Neural cell (in vitro differentiated cells): Measurements from ENCODE around the gene PRCP. TPM values are rescaled to one million over a fixed set of nuclear protein-coding genes. Genes with fewer than 3 reads are reported as not detected.

Experiments
- H2AFZ ChIP-seq: fragments of 200-600, 300-800 bp; sonication (generic), shearing (Covaris generic); 2 replicates; pipeline ENCODE4 v1.6.0; 2014; ENCODE audit warnings: low read depth, mild to moderate bottlenecking, antibody characterized with exemption, low read length, moderate library complexity
- H3F3A ChIP-seq: fragments of 200-600 bp; shearing (Covaris generic); 2 replicates; pipeline ENCODE4 v1.6.1; 2016; ENCODE audit warnings: mild to moderate bottlenecking, moderate library complexity, mixed read lengths, antibody characterized with exemption, low read length; ENCODE audit not compliant: insufficient read depth, poor library complexity, severe bottlenecking
- H3K27ac ChIP-seq: fragments of 200-600, 300-800 bp; sonication (generic), shearing (Covaris generic); 2 replicates; pipeline ENCODE4 v1.5.1; 2014; ENCODE audit warnings: mild to moderate bottlenecking, low read length, moderate library complexity
- H3K27me3 ChIP-seq: fragments of 300-800, 200-600 bp; sonication (generic), shearing (Covaris generic); 2 replicates; pipeline ENCODE4 v1.6.0; 2014; ENCODE audit warnings: mild to moderate bottlenecking, low read depth, low read length, moderate library complexity; ENCODE audit not compliant: insufficient read depth
- H3K36me3 ChIP-seq: fragments of 300-800, 200-600 bp; sonication (generic), shearing (Covaris generic); 2 replicates; pipeline ENCODE4 v1.5.1; 2014; ENCODE audit warnings: mild to moderate bottlenecking, antibody characterized with exemption, low read length, moderate library complexity; ENCODE audit not compliant: insufficient read depth
- H3K4me2 ChIP-seq: fragments of 300-800, 200-600 bp; sonication (generic), shearing (Covaris generic); 2 replicates; pipeline ENCODE4 v1.6.0; 2014; ENCODE audit warnings: mild to moderate bottlenecking, low read length
- H3K4me3 ChIP-seq: fragments of 300-800, 200-600 bp; sonication (generic), shearing (Covaris generic); 2 replicates; pipeline ENCODE4 v1.5.1; 2014; ENCODE audit warnings: mild to moderate bottlenecking, low read length, moderate library complexity
- H3K79me2 ChIP-seq: fragments of 200-600 bp; shearing (Covaris generic); replicated peaks from 2 replicates; pipeline ENCODE4 v1.6.0; 2014; ENCODE audit warnings: mild to moderate bottlenecking, low read length, moderate library complexity; ENCODE audit not compliant: insufficient read depth
- H3K9ac ChIP-seq: fragments of 300-800, 200-600 bp; sonication (generic), shearing (Covaris generic); 2 replicates; pipeline ENCODE4 v1.6.1; 2016; ENCODE audit warnings: mild to moderate bottlenecking, low read length, mixed read lengths
- H3K9me2 ChIP-seq: fragments of 200-600 bp; shearing (Covaris generic); 2 replicates; pipeline ENCODE4 v1.6.1; 2016; ENCODE audit warnings: mild to moderate bottlenecking, low read length, mixed read lengths; ENCODE audit not compliant: insufficient read depth
- H3K9me3 ChIP-seq: fragments of 200-600, 300-800 bp; sonication (generic), shearing (Covaris generic); 2 replicates; pipeline ENCODE4 v1.6.1; 2016; ENCODE audit warnings: mild to moderate bottlenecking, mixed run types, low read length, moderate library complexity, mixed read lengths
- H4K20me1 ChIP-seq: fragments of 200-600 bp; shearing (Covaris generic); 2 replicates; pipeline ENCODE4 v1.6.1; 2016; ENCODE audit warnings: mild to moderate bottlenecking, mixed run types; ENCODE audit not compliant: insufficient read depth
- CTCF ChIP-seq: fragments of 450-650 bp; IDR thresholded peaks from 2 replicates; pipeline ENCODE4 v1.5.1; 2014; ENCODE audit warnings: antibody characterized with exemption, mild to moderate bottlenecking, moderate library complexity; ENCODE audit not compliant: poor library complexity, severe bottlenecking
- EP300 ChIP-seq: fragments of 450-650 bp; conservative IDR thresholded peaks from 2 replicates; pipeline ENCODE4 v1.6.1; 2014; ENCODE audit warnings: antibody characterized with exemption, mild to moderate bottlenecking, moderate library complexity; ENCODE audit not compliant: poor library complexity, severe bottlenecking
- EZH2 ChIP-seq: fragments of 200-600, 300-800 bp; shearing (Covaris generic), sonication (generic); IDR thresholded peaks from 2 replicates; pipeline ENCODE4 v1.6.1; 2014; ENCODE audit warnings: antibody characterized with exemption, low read length, borderline replicate concordance, mild to moderate bottlenecking; ENCODE audit not compliant: insufficient read depth, poor library complexity, severe bottlenecking
- MXI1 ChIP-seq: fragments of 450-650 bp; conservative IDR thresholded peaks from 2 replicates; pipeline ENCODE4 v1.6.1; 2014; ENCODE audit warnings: antibody characterized with exemption, mild to moderate bottlenecking; ENCODE audit not compliant: poor library complexity, severe bottlenecking
- POLR2AphosphoS5 ChIP-seq: IDR thresholded peaks from 2 replicates; pipeline ENCODE4 v1.6.1; 2012
- RAD21 ChIP-seq: fragments of 450-650 bp; conservative IDR thresholded peaks from 2 replicates; pipeline ENCODE4 v1.6.1; 2014; ENCODE audit warnings: antibody characterized with exemption, mild to moderate bottlenecking, moderate library complexity
- SMC3 ChIP-seq: fragments of 450-650 bp; conservative IDR thresholded peaks from 2 replicates; pipeline ENCODE4 v1.6.1; 2014; ENCODE audit warnings: antibody characterized with exemption, mild to moderate bottlenecking, moderate library complexity; ENCODE audit not compliant: poor library complexity
- TAF1 ChIP-seq: IDR thresholded peaks from 2 replicates; pipeline ENCODE4 v1.6.1; 2012; ENCODE audit warnings: low read depth
- polyA plus RNA-seq: library from polyadenylated mRNA; depleted of rRNA; stranded (reverse); fragments of >200 nt; gene quantifications from 2 replicates; pipeline ENCODE4 v1.2.3, GENCODE V29; 2014
- TF ChIP-seq, protein P1 (sequence below): IDR thresholded peaks from 2 replicates; pipeline ENCODE4 v1.6.1; 2012; ENCODE audit warnings: borderline replicate concordance

The PRCP gene
- polyA plus RNA-seq, 1 donor from 2014 or later = 6.1 TPM

GRCh38 chr11:82883853-82884252 lies 16.4 kb downstream of the PRCP start:
- no peak overlapping the region for H3K4me2 ChIP-seq
- no peak overlapping the region for H2AFZ ChIP-seq
- H3K79me2 ChIP-seq = no peaks in the 10 kb centered on the region
- no peaks in the 10 kb centered on the region for H3K36me3 ChIP-seq
- no peaks in the 10 kb centered on the region for H3K27me3 ChIP-seq
- TF ChIP-seq EZH2 (no peak), TAF1 (no peak)
- H3K9me3 ChIP-seq = no peaks in the 10 kb centered on the region
- H3K27ac ChIP-seq = no peak overlapping the region
- H3K4me3 ChIP-seq = no peak overlapping the region
- no peaks in the 10 kb centered on the region for H4K20me1 ChIP-seq
- H3K9ac ChIP-seq = no peak overlapping the region
- H3K9me2 ChIP-seq = no peaks in the 10 kb centered on the region
- H3F3A ChIP-seq = no peaks in the 10 kb centered on the region

DNA sequence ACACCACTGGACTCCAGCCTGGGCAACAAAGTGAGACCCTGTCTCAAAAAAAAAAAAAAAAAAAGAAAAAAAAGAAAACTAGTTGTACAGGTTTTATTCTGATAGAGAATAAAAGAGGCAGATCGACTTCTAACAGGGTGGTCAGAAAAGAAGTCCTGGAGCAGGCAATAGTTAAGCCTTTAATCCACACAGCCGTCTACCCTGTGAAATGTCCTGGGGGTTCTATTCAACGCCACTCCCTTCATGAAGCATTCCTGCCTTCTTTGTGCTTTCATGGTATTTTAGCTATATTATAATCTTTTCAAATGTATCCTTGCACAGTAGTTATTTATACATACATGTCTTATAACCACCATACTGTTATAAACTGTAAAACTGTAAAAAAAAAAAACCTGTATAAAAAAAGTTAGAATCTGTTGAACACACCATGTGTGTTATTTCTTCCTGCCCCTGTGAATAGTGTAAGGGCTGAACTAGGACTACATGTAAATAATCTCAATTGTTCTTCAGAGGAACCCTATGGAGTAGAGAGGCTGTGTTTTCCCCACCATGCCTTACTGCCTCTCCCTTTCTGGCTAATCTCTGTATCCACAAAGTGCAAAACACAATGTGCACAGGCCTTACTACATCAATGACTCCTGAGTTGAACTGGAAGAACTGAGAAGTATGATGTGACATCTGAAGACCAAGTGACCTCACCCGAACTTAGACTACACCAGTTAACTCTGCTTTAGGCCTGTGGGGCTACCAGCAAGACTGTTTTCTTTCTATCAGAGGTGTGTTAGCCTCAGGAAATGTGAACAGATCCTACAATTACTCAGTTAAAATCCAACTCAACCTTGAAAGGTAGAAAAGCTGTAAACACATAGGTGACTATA lies 25.3 kb downstream of the PRCP start:
- no peak overlapping the region for H2AFZ ChIP-seq
- no peaks in the 10 kb centered on the region for H3K27me3 ChIP-seq
- H4K20me1 ChIP-seq = no peaks in the 10 kb centered on the region
- H3F3A ChIP-seq = no peaks in the 10 kb centered on the region
- no peak overlapping the region for H3K4me2 ChIP-seq
- no peak overlapping the region for H3K4me3 ChIP-seq
- H3K9me3 ChIP-seq = no peaks in the 10 kb centered on the region
- no peaks in the 10 kb centered on the region for H3K79me2 ChIP-seq
- TF ChIP-seq RAD21 (no peak), EP300 (no peak), POLR2AphosphoS5 (no peak), SMC3 (no peak), EZH2 (no peak), TAF1 (no peak), CTCF (no peak), MXI1 (no peak)
- TF ChIP-seq, protein P1, sequence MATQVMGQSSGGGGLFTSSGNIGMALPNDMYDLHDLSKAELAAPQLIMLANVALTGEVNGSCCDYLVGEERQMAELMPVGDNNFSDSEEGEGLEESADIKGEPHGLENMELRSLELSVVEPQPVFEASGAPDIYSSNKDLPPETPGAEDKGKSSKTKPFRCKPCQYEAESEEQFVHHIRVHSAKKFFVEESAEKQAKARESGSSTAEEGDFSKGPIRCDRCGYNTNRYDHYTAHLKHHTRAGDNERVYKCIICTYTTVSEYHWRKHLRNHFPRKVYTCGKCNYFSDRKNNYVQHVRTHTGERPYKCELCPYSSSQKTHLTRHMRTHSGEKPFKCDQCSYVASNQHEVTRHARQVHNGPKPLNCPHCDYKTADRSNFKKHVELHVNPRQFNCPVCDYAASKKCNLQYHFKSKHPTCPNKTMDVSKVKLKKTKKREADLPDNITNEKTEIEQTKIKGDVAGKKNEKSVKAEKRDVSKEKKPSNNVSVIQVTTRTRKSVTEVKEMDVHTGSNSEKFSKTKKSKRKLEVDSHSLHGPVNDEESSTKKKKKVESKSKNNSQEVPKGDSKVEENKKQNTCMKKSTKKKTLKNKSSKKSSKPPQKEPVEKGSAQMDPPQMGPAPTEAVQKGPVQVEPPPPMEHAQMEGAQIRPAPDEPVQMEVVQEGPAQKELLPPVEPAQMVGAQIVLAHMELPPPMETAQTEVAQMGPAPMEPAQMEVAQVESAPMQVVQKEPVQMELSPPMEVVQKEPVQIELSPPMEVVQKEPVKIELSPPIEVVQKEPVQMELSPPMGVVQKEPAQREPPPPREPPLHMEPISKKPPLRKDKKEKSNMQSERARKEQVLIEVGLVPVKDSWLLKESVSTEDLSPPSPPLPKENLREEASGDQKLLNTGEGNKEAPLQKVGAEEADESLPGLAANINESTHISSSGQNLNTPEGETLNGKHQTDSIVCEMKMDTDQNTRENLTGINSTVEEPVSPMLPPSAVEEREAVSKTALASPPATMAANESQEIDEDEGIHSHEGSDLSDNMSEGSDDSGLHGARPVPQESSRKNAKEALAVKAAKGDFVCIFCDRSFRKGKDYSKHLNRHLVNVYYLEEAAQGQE = no peak
- H3K9ac ChIP-seq = no peak overlapping the region
- H3K36me3 ChIP-seq = no peaks in the 10 kb centered on the region
- H3K9me2 ChIP-seq = no peaks in the 10 kb centered on the region
- H3K27ac ChIP-seq = no peak overlapping the region
